ENCODE results near the gene MYO15A.
A peak's percentile ranks its signal among the peaks of the same experiment; 100 is the strongest.

MYO15A gene

GRCh38 chr17:18139498-18139897 lies 30.9 kb downstream of the MYO15A start:
- peaks cover 5% of the 10 kb centered on the region for H3K4me1 Mint-ChIP-seq
- no peaks in the 10 kb centered on the region for H3K36me3 Mint-ChIP-seq
- no peak overlapping the region for H3K4me3 Mint-ChIP-seq
- no peak overlapping the region for H3K27ac Mint-ChIP-seq
- H3K27me3 Mint-ChIP-seq = no peaks in the 10 kb centered on the region
- H3K9me3 Mint-ChIP-seq = no peaks in the 10 kb centered on the region

- H3K27ac Mint-ChIP-seq = no peak overlapping the region
Observed at GRCh38 chr17:18139949-18140348, 31.4 kb downstream of the MYO15A start.

GRCh38 chr17:18140648-18141047 lies 32.1 kb downstream of the MYO15A start:
- Mint-ChIP-seq H3K4me1 (peaks cover 5% of the 10 kb centered on the region), H3K27me3 (no peaks in the 10 kb centered on the region), H3K27ac (no peak overlapping the region), H3K9me3 (no peaks in the 10 kb centered on the region), H3K4me3 (no peak overlapping the region), H3K36me3 (no peaks in the 10 kb centered on the region)

More at GRCh38 chr17:18139949-18140348, 31.4 kb downstream of the MYO15A start:
- Mint-ChIP-seq H3K27me3 (no peaks in the 10 kb centered on the region), H3K4me1 (peaks cover 5% of the 10 kb centered on the region), H3K36me3 (no peaks in the 10 kb centered on the region), H3K9me3 (no peaks in the 10 kb centered on the region), H3K4me3 (no peak overlapping the region)

GRCh38 chr17:18141210-18141803 lies 32.8 kb downstream of the MYO15A start:
- no peak overlapping the region for H3K27ac Mint-ChIP-seq
- H3K27me3 Mint-ChIP-seq = no peaks in the 10 kb centered on the region
- H3K9me3 Mint-ChIP-seq = no peaks in the 10 kb centered on the region
- no peak overlapping the region for H3K4me3 Mint-ChIP-seq
- H3K4me1 Mint-ChIP-seq = peaks cover 5% of the 10 kb centered on the region
- H3K36me3 Mint-ChIP-seq = no peaks in the 10 kb centered on the region

- Mint-ChIP-seq H3K4me3 (no peak overlapping the region), H3K4me1 (peaks cover 5% of the 10 kb centered on the region)
Observed at GRCh38 chr17:18142417-18142816, 33.9 kb downstream of the MYO15A start.

GRCh38 chr17:18143044-18143936 lies 34.7 kb downstream of the MYO15A start:
- H3K36me3 Mint-ChIP-seq = no peaks in the 10 kb centered on the region
- no peaks in the 10 kb centered on the region for H3K9me3 Mint-ChIP-seq
- no peak overlapping the region for H3K4me3 Mint-ChIP-seq
- H3K4me1 Mint-ChIP-seq = peaks cover 5% of the 10 kb centered on the region
- H3K27ac Mint-ChIP-seq = no peak overlapping the region
- no peaks in the 10 kb centered on the region for H3K27me3 Mint-ChIP-seq

More at GRCh38 chr17:18142417-18142816, 33.9 kb downstream of the MYO15A start:
- H3K9me3 Mint-ChIP-seq = no peaks in the 10 kb centered on the region
- no peaks in the 10 kb centered on the region for H3K27me3 Mint-ChIP-seq
- no peak overlapping the region for H3K27ac Mint-ChIP-seq
- H3K36me3 Mint-ChIP-seq = no peaks in the 10 kb centered on the region

GRCh38 chr17:18144261-18144660 lies 35.7 kb downstream of the MYO15A start:
- Mint-ChIP-seq H3K4me1 (peaks cover 5% of the 10 kb centered on the region), H3K27ac (no peak overlapping the region), H3K4me3 (no peak overlapping the region), H3K36me3 (no peaks in the 10 kb centered on the region), H3K9me3 (no peaks in the 10 kb centered on the region), H3K27me3 (no peaks in the 10 kb centered on the region)

- peaks cover 5% of the 10 kb centered on the region for H3K4me1 Mint-ChIP-seq
- H3K27me3 Mint-ChIP-seq = no peaks in the 10 kb centered on the region
- no peak overlapping the region for H3K27ac Mint-ChIP-seq
Observed at GRCh38 chr17:18144855-18145254, 36.3 kb downstream of the MYO15A start.

GRCh38 chr17:18145811-18146210 lies 37.3 kb downstream of the MYO15A start:
- Mint-ChIP-seq H3K27ac (no peak overlapping the region), H3K9me3 (no peaks in the 10 kb centered on the region), H3K4me3 (no peak overlapping the region)

More at GRCh38 chr17:18144855-18145254, 36.3 kb downstream of the MYO15A start:
- Mint-ChIP-seq H3K9me3 (no peaks in the 10 kb centered on the region), H3K36me3 (no peaks in the 10 kb centered on the region), H3K4me3 (no peak overlapping the region)

GRCh38 chr17:18146259-18146658 lies 37.7 kb downstream of the MYO15A start:
- Mint-ChIP-seq H3K4me3 (no peak overlapping the region), H3K27me3 (no peaks in the 10 kb centered on the region), H3K9me3 (no peaks in the 10 kb centered on the region), H3K36me3 (no peaks in the 10 kb centered on the region), H3K4me1 (peaks cover 1% of the 10 kb centered on the region), H3K27ac (no peak overlapping the region)

More at GRCh38 chr17:18145811-18146210, 37.3 kb downstream of the MYO15A start:
- H3K27me3 Mint-ChIP-seq = no peaks in the 10 kb centered on the region
- H3K36me3 Mint-ChIP-seq = no peaks in the 10 kb centered on the region
- peaks cover 5% of the 10 kb centered on the region for H3K4me1 Mint-ChIP-seq

GRCh38 chr17:18146980-18147379 lies 38.4 kb downstream of the MYO15A start:
- Mint-ChIP-seq H3K4me1 (no peaks in the 10 kb centered on the region), H3K27ac (no peak overlapping the region), H3K4me3 (no peak overlapping the region), H3K9me3 (no peaks in the 10 kb centered on the region), H3K27me3 (no peaks in the 10 kb centered on the region), H3K36me3 (no peaks in the 10 kb centered on the region)

GRCh38 chr17:18148586-18148985 lies 40.0 kb downstream of the MYO15A start:
- Mint-ChIP-seq H3K27me3 (no peaks in the 10 kb centered on the region), H3K4me1 (peaks cover 10% of the 10 kb centered on the region), H3K27ac (no peak overlapping the region), H3K36me3 (no peaks in the 10 kb centered on the region), H3K4me3 (no peak overlapping the region), H3K9me3 (no peaks in the 10 kb centered on the region)

- H3K4me3 Mint-ChIP-seq = peak overlapping the region; percentile 42
- H3K27me3 Mint-ChIP-seq = no peaks in the 10 kb centered on the region
- no peaks in the 10 kb centered on the region for H3K36me3 Mint-ChIP-seq
- H3K4me1 Mint-ChIP-seq = peaks cover 17% of the 10 kb centered on the region
- no peaks in the 10 kb centered on the region for H3K9me3 Mint-ChIP-seq
- no peak overlapping the region for H3K27ac Mint-ChIP-seq
Observed at GRCh38 chr17:18151290-18151689, 42.7 kb downstream of the MYO15A start.

GRCh38 chr17:18155179-18155578 lies 46.6 kb downstream of the MYO15A start:
- H3K9me3 Mint-ChIP-seq = no peaks in the 10 kb centered on the region
- no peak overlapping the region for H3K27ac Mint-ChIP-seq
- H3K36me3 Mint-ChIP-seq = no peaks in the 10 kb centered on the region
- H3K4me3 Mint-ChIP-seq = no peak overlapping the region
- H3K4me1 Mint-ChIP-seq = peaks cover 27% of the 10 kb centered on the region
- H3K27me3 Mint-ChIP-seq = no peaks in the 10 kb centered on the region

GRCh38 chr17:18156171-18156975 lies 47.8 kb downstream of the MYO15A start:
- H3K9me3 Mint-ChIP-seq = no peaks in the 10 kb centered on the region
- no peak overlapping the region for H3K4me3 Mint-ChIP-seq

GRCh38 chr17:18156976-18157280 lies 48.4 kb downstream of the MYO15A start:
- Mint-ChIP-seq H3K36me3 (no peaks in the 10 kb centered on the region), H3K27ac (no peak overlapping the region), H3K27me3 (no peaks in the 10 kb centered on the region), H3K9me3 (no peaks in the 10 kb centered on the region), H3K4me1 (peaks cover 27% of the 10 kb centered on the region), H3K4me3 (no peak overlapping the region)

More at GRCh38 chr17:18156171-18156975, 47.8 kb downstream of the MYO15A start:
- H3K4me1 Mint-ChIP-seq = peaks cover 27% of the 10 kb centered on the region
- H3K27ac Mint-ChIP-seq = peak overlapping the region; percentile 83
- no peaks in the 10 kb centered on the region for H3K27me3 Mint-ChIP-seq
- no peaks in the 10 kb centered on the region for H3K36me3 Mint-ChIP-seq

Data from activated naive CD4-positive, alpha-beta T cell treated with anti-CD3 and anti-CD28 coated beads, Interleukin-2, amount 50 U/mL, for 24 hours (primary cell).